ENCODE results near the gene CELF4.

Gene CELF4

DNA sequence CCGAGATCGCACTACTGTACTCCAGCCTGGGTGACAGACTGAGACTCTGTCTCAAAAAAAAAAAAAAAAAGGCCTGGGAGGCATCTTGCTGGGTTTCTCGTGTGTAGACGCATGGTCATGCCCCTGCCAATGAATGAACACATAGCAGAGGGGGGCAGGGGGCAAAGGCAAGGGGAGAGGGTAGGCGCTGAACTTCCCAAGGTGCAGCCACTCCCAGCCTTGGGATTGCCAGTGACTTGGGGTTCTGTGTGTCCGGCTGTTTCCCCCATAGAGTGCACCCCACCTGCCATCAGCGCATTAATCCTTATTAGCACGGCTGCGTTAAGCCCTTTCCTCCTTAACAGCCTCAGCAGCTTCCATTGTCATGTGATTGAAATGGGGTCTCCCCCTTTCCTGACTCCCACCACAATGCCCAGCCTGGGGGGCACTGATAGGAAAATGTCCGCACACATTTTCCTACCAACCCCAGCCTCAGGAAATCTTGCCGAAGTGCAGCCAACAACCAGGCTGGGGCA, 225.8 kb downstream of the CELF4 start:
- no peak for DNase-seq

DNA sequence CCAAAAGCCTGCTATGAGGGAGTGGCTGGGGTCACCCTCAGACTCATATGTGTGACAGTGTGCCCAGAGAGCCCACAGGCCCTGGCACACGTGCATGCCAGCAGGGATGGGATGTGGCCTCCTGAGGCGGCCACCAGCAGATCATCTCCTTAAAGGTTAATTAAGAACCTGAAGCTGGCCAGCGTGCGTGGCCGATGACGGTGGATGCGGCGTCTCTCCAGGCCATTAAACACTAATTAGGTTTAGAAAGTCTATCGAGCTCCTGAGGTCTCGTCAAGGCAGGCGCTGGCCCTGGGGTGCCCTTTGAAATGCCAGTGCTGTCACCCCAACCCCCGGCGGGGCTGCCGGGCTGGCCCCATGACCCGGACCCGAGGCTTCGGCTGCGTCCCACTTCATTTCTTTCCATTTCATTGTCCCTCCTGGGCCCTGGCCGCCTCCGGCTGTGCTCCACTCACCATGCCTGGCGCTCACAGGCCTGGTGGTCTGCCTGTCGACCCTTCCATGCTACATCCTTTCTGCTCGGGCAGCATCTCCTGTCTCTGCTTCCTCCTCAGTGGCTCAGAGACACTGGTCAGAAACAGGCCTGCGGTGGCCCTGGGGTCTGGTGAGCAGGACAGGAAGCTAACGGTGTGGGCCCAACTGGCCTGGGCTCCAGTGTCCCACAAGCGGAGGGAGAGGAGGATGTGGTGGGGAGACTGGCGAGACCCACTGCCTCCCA, 228.9 kb downstream of the CELF4 start:
- no peak for DNase-seq

DNA sequence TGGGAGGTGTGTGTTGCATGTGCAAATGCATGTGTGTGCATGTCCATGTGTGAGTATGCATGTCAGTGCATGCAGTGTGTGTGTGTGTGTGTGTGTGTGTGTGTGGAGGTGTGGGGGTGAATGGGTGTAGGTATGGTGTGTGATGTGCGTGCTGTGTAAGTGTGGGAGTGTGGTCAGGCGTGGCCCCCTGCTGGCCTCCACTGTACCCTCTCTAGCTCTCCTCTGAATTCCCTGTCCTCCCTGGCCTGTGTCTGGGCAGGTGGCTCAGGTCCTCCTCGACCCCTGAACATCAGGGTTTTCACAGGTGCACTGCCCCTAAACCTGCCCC, 230.2 kb downstream of the CELF4 start:
- DNase-seq: no peak

DNA sequence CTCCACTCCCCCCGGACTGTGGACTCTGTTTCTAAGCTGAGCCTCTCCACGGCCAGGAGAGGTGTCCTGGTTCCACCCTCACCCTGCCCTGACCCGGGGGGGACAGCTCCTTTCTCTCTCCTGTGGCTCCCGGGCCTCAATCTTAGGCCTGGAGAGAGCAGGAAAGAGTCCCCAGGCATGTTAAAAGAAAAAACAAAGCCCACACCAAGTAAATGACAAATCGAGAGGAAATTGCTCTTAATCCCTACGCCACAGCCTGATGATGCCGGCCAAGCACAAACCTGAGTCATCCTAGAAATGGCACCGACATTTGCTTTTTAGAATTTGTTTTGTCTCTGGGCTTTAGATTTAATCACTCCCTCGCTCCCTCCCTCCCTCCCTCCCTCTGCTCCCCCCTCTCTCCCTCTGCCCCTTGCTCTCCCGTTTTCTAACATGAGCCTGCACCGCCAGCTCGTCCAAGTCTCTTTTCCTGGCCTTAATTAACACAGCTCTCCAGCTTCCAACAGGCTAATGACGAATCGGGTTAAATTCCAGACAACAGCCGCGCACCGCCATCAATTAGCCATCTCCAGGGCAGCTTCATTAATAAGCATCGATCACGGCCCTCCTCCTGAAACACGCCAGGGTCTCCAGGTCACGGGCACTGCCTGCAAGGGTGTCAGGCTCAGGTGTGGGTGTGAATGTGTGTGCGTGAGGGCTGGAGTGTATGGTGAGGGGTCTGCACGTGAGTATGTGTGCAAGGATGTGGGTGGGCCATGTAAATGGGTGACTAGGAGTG, 230.8 kb downstream of the CELF4 start:
- no peak for DNase-seq

DNA sequence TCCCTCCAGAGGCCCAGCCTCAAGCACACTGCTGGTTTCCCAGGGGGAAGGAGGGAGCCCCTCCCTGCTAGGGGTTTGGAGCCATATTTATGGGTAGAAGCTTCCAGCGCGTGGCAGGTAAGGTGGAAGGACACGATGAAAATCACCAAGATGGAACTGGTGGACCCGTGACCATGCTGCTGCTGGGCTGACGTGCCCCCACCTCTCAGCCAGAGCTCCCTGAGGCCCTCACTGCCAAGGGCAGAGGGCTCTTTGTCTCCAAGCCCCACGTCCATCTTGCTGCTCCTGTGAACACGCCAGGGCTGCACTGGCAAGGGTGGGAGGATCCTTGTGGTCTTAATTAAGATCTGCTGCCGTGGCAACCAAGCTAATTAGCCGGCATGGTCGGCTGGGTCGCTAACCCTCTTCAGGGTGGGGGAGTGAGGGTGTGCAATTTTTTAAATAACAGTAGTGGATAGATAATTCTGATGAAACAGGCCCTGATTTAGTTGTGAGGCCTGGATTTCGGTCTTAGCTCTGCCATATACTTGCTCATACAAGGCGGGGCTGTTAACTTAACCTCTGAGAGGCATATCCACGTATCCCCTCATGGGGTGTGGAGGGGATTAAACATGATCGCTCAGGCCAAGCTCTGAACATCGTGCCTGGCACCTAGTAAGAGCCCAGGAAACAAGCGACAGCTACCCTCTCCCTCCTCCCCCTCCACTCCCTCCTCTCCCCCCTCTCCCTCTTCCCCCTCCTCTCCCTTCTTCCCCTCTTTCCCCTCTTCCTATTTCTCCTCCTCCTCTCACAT, 232.8 kb downstream of the CELF4 start:
- DNase-seq: no peak

DNA sequence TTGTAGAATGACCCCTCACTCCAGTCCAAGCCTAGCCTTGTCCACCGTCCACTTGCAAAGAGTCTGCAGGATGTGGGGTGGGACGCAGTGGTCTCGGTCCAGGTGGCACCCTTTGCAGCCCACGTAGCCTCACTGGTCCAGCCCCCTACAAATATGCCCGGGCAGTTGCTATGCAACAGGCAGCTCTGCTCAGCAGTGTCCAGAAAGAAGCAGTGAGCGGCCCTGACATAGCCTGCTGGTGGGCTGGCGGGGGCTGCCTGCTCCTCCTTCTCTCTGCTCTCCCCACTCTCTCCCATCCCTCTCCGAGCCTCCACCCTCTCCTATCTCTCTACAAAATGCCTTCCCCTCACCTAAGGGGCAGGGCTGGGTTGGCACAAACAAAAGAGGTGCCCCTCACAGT, 233.4 kb downstream of the CELF4 start:
- DNase-seq: no peak

DNA sequence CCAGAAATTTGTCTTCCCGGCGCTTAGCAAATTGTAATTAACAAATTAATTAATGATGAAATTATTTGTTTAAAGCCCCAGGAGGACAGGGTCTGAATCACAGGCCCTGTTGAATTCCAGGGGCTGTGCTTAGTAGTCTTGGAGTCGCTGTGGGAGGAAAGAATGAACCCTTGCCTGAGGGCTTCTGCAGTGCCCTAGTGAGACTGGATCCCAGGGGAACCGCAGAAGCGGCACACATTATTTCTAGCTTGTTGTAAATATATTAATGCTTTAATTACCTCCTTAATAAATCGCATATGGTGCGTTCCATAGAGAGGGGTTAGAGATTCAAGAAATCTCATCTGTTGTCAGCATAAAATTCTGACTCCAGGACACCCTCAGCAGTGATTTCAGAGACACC, 235.4 kb downstream of the CELF4 start:
- DNase-seq: no peak

DNA sequence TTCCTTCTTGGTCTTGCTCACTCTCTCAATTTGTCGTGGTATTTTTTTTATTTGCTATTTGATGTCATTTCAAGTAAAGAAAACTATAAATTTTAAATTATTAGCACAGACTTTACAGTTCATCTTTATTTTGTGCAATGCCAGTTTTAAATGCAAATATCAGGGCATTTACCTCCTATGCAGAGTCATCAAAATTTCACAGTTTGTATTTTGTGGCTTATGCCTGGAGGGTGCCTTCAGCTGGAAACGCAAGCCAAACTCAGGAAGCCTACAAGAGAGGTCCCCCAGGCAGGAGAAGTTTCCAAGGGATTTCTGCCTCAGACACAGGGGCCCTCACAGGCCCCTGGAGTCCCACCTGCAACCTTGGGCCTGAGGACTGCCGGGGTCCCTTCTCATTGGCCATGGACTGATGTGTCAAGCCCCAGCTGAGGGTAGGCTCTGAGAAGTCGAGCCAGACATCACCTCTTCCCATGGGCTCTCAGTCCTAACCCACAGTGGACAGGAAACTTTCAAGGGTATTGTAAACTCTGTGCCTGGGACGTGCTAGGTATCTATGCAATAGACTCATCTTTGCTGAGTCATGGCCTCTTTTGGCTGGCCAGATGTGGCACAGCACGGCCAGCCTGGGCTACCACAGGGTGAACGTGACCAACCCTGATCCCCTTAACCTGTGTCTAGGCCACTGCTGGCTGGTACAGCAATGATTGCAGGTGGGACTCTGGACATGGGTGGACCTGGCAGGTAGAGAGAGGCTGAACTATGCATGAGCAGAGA, 236.5 kb downstream of the CELF4 start:
- DNase-seq: no peak

DNA sequence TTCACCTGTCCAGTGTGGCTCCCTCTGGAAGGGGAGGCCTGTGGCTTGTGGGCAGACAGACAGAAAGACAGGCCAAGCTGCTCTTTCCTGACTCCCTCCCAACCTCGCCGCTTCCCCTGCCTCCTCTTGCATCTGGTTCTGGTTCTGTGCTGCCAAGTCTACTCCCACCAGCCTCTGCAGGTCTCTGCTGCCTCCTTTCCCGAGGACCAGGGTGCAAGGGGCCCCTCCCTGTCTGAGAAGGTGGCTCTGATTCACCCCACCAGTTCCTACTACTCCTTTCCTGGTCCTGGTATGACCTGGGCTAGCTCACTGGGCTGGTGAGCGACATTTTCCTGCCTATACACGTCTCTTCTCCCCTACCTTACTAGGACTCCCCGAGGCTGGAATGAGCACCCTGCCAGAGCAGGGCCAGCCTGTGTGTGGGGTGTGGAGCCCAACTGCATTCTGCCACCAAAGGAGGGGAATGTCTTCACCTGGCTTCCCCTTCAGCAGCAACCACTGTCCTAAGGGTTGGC, 238.5 kb downstream of the CELF4 start:
- no peak for DNase-seq

DNA sequence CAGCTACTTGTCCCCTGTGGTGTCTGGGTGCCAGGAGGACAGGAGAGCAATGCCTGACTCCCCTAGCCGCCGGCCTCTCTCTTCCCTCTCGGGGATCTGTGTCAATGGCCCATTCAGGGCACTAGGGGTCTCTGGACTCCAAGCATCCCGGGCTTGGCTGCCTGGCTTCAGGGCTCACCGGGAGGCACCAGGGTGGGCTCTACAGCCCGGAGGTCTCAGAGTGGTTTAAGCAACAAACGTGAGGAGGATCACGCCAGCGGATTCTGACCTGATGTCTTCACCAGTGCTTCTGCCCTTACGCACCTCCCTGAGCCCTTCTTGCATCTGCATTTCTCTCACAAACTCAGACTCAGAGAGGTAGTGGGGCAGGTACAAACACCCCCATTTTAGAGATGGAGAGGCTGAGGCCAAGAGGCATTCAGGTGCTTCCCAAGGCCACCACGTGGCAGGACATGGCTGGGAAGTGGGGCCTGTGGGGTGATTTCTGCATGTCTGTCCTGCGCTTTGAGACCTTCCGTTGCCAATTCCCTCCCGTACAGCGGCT, 243.0 kb downstream of the CELF4 start:
- no peak for DNase-seq

DNA sequence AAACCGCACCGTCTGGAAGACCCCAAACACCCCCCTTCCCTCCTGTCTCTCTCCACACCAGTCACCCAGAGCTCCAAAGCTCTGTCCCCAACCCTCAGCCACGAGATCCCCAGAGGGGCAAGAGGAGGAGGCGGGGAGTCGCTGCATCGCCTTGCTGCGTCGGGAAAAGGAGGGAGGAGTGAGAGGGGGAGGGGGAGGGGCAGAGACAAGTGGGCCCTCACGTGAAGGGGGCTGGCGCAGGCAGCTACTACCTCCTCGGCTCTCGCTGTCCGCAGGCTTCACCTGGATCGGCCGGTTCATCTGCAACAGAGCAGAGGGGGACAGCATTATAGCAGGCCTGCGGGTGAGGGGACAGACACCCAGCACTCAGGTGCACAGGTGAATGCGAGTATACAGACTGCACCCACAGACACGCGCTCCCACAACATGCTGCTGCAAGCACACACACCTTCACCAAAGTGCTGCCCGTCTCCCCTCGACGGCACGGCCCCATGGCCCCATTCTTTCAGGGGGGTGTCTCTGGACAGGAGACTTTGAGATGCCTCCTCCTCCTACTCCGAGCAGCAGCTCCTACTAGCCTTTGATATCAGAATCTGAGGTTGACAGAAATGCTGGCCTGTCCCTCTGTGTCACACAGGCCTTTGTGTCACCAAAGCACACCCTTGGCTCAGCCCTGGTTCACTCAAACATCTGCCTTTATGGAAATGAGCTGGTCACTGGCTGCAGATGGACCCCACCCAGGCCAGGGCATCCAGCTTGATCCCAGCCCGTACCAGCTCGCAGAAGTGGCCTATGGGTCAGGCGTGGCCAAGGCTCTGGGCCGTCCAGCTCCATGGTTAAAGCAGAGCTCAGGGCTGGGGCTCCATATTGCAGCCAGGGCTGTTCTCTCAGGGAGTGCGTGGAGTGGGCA, 243.8 kb downstream of the CELF4 start:
- DNase-seq: no peak

DNA sequence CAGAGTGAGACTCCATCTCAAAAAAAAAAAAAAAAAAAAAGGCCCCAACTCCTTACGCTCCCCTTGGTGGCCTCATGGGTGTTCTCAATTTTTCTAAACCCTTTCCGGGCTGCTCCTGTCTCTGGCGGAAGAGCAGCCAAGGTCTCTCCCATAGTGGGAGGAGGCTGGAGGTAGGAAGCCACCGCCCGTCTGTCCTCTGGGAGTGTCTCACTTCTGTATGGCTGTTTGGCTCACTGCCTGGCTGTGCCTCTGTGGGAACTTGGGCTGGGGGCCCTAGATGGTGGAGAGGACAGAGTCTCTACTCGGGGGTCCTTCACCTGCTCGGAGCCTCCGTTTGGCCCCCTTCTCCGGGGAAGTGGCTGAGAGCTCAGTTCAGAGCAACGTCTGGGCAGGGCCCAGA, 245.3 kb downstream of the CELF4 start:
- DNase-seq: no peak

DNA sequence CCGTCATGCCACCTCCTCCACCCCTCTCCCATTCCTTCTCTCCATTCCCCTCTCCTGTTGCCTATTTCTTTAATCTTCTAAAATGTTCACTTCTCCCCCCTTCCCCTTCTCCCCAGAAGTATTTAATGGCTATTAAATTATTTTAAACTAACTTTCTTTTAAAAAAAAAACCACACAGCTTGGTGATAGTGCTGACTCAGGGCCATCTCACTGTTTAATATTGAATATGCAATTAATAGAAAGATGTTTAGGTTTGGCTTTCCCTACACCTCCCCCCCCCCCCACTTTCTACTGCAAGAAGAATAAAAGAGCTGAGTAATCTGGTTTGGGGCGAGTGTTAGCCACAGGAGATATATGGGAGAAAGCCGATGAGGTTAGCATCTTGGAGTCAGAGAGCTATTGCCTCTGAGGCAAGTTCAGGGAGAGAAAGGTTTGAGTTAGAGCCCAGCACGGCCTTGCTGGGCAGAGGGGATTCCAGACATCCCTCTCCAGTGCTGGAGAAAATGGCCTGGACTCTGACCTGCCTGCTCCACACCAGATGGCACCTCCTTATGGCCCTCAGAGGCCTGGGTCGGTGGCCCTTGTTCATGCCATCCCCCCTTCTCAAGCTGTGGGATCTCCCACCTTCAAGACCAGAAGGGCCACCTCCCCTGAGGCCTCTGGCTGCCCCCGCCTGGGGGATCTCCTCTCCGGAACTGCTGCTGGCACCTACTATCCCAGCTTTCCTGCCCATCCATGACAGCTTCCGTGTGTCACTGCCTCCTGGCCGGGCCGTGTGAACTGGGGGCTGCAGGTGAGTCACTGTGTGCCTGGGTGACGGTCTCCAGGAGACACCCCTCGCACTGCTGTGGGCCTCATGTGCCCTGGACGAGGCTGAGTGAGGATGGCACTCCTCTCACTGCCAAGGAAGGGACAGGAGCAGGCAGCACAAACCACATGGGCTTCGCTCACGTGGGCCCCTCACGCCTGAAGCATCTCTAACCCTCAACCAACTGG, 246.9 kb downstream of the CELF4 start:
- no peak for DNase-seq

DNA sequence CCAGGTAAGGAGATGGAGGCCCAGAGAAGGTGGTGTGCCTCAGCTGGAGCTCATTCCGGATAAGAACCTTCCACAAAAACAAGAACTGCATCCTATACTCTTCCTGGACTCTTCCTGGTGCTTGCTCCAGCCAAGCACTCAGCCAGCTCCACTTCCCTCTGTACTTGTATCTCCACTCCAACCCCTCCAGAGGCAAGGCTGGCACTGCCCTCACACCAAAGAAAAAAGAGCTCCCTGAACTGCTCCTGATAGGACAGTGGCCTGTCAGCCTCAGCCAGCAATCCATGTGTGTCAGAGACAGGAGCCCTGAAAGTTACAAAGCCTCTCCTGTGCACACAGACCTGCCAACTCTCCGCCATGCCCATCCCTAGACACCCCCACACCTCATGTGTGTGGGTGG, 248.1 kb downstream of the CELF4 start:
- DNase-seq: no peak

DNA sequence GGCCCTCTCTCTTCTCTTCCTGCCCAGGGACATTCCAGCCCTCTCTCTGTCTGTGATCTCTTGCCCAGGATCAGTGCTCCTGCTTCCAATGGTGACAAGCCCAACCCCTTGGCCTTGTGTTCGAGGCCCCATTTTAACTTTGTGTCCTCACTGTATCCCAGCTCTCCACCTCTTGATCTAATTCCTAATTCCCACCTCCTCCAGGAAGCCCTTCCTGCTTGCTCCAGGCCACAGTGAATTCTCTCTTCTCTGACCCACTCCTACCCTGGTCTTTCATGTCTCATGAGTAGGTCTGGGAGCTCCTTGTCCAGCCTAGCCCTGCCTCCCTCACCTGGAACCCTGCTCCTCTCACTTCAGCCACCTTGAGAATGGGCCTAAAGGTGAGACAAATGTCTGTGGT, 249.1 kb downstream of the CELF4 start:
- DNase-seq: no peak

DNA sequence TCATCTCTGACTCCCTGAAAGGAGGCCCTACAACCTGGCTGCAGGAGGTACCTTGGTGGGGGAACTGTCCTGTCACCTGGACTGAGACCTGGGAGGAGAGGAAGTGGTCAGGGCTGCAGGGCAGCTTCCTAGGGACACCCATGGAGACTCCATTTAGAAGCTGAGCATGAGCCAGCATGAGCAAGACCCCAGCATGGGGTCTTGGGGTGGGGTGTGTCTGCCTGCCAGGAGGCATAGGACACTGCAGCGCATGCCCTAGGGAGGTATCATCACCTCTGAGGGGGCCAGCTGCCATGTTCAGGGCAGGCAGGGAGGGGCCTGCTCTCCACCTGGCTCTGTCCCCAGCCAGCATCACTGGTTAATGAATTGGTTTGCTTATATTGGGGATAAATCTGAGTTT, 249.7 kb downstream of the CELF4 start:
- DNase-seq: no peak

DNA sequence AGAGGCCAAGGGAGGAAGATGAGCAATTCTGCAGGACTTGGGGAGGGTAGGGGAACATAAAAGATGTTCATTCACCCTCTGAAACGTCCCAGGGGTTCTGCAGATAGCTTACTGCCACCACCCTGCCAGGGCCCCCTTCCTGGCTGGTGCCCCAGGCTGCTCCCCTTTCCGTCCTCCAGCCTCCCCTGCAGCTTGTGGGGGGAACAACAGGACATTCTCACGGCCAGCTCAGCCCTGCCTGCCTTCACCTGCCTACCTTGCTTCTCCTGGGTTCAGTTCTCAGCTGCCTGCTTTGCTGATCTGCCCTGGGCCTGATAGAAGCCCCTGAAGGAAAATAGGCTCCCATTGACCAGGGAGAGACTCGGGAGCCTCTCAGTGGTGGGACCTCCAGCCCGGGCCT, 251.1 kb downstream of the CELF4 start:
- no peak for DNase-seq

DNA sequence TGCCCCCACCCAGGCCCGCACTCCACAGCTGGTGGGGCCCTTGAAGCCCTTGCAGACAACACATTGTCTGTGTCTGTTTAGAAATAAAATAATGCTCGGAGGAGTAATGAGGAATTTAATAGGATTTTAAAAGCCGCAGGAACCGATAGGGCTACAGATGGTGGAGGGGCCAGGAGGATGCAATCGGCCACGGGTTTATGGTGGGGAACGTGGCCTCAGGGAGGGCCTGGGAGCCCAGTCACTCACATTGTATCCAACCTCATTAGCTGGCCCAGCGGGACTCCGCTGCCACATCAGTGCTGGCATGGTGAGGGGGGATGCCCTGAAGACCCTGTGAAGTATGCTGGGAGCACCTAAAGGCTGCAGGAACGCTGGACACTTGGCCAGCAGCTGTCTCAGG, 252.0 kb downstream of the CELF4 start:
- DNase-seq: no peak

DNA sequence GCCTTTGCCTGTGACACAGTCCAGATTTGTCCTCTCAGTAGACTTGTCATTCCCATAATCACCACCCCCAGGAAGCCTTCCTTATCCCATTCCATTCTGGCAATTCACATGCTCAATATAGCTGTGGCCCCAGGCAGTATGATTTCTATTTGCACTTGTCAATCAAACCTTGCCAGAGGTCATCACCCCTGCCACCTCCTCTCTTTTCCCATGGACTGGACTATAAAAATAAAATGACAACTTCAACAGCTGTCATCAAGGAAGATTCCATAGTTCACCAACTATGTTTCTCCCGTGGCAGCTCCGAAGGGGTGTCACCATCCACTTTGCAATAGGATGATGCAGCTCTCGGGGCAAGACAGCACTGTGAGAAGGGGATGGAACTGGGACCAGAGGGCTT, 255.7 kb downstream of the CELF4 start:
- no peak for DNase-seq

DNA sequence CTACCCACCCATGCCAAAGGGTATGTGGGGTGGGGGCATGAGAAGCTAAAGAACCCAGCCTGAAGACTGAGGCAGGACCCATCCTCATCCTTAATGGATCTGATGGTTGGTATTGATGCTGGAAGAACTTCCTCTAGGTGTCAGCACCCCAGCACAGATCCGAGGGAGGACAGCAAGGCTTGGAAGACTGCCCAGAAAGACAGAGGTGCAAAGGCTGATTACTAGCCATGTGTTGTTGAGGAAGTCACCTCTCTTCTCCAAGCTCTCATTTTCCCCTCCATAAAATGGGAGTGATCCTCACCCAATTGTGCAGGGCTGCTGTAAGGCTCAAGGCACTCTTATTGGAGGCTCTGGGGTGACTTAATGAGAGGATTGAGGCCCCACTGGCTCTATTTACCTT, 256.5 kb downstream of the CELF4 start:
- DNase-seq: no peak

Measured in stimulated activated naive CD4-positive, alpha-beta T cell (primary cell).